ENCODE data around the gene ATG12. TPM values are rescaled to one million over a fixed set of nuclear protein-coding genes. Genes with fewer than 3 reads are reported as not detected.

The ATG12 gene
- total and polyA plus RNA-seq, 2 experiments from 2014 or later = 52.6 to 109 TPM

- no peak for TF ChIP-seq CTCF (conservative IDR thresholded peaks at IDR 0.05; ENCODE audit: low read depth in 2 of 2)
- no peak for TF ChIP-seq JUNB (IDR thresholded peaks at IDR 0.05; ENCODE audit: unreplicated experiment)
- no peak for TF ChIP-seq ZNF331 (CRISPR knock-in tag; IDR thresholded peaks at IDR 0.05; ENCODE audit: low read depth)
- TF ChIP-seq STAT1 (IDR thresholded peaks at IDR 0.05; ENCODE audit: unreplicated experiment) = no peak
- TF ChIP-seq EZH2phosphoT487 (IDR thresholded peaks at IDR 0.05; ENCODE audit: unreplicated experiment) = no peak
- TF ChIP-seq ETS1 (IDR thresholded peaks at IDR 0.05) = no peak
- no peak for TF ChIP-seq EZH2 (IDR thresholded peaks at IDR 0.05; ENCODE audit: low read depth, unreplicated experiment)
- TF ChIP-seq POLR2AphosphoS5 (IDR thresholded peaks at IDR 0.05; ENCODE audit: low read depth) = no peak
- TF ChIP-seq NANOG (IDR thresholded peaks at IDR 0.05; ENCODE audit: borderline replicate concordance) = no peak
Observed at GRCh38 chr5:115840873-115841272, 492 bp downstream of the ATG12 start (continued).

- peak overlapping the region; percentile 98 for H3K4me2 ChIP-seq
- peaks cover 18% of the 10 kb centered on the region; the same call in 1 of the 2 replicates for H3K36me3 ChIP-seq (ENCODE audit: insufficient read depth)
- Mint-ChIP-seq H3K27ac (no peak overlapping the region), H3K27me3 (ENCODE audit: insufficient read depth, low read depth, poor library complexity) (peaks cover 6% of the 10 kb centered on the region), H3K4me3 (peak overlapping the region; percentile 97), H3K4me1 (peaks cover 29% of the 10 kb centered on the region), H3K9me3 (no peaks in the 10 kb centered on the region), H3K36me3 (ENCODE audit: low read depth) (peaks cover 31% of the 10 kb centered on the region)
- ATAC-seq (no peak), DNase-seq (ENCODE audit: low spot score) (peak; percentile 66)
- H3F3A ChIP-seq (replicated peaks; ENCODE audit: low read depth) = no peaks in the 10 kb centered on the region
- H3K79me2 ChIP-seq (replicated peaks; ENCODE audit: insufficient read depth) = peaks cover 66% of the 10 kb centered on the region
- H3K4me3 ChIP-seq = peak overlapping the region; percentile 82; the same call in 1 of the 2 replicates
- no peaks in the 10 kb centered on the region for H3K9me2 ChIP-seq (ENCODE audit: insufficient read depth)
- TF ChIP-seq ZNF114 (CRISPR knock-in tag; IDR thresholded peaks at IDR 0.05) (no peak), CREB1 (CRISPR knock-in tag; IDR thresholded peaks at IDR 0.05; ENCODE audit: low read depth) (no peak), ETS1 (IDR thresholded peaks at IDR 0.05) (no peak), CTCF (conservative IDR thresholded peaks at IDR 0.05; ENCODE audit: low read depth in 2 of 2) (peak in 1 of 2 experiments; percentile 73; a peak in 3 of 4 replicates)
- H3K27me3 ChIP-seq (ENCODE audit: insufficient read depth) = peaks cover 11% of the 10 kb centered on the region
- H3K4me1 ChIP-seq (ENCODE audit: insufficient read depth) = peaks cover 20% of the 10 kb centered on the region
- H2AFZ ChIP-seq = no peak overlapping the region
- H4K20me1 ChIP-seq (replicated peaks; ENCODE audit: insufficient read depth) = peaks cover 26% of the 10 kb centered on the region
- no peak overlapping the region for H3K27ac ChIP-seq (ENCODE audit: low read depth)
Observed at GRCh38 chr5:115838885-115839518, 2.4 kb downstream of the ATG12 start.

All from GM23338 (cell line).